Measurements from ENCODE around the gene FGFR4.

The FGFR4 gene

GRCh38 chr5:177095088-177095669 lies 8.5 kb downstream of the FGFR4 start:
- H3K4me3 ChIP-seq (ENCODE audit: low read depth, low read length) = no peak overlapping the region
- DNase-seq (ENCODE audit: low read depth) = no peak
- no peak for TF ChIP-seq CTCF (IDR thresholded peaks at IDR 0.05; ENCODE audit: low read depth, low read length, missing control alignments)

DNA sequence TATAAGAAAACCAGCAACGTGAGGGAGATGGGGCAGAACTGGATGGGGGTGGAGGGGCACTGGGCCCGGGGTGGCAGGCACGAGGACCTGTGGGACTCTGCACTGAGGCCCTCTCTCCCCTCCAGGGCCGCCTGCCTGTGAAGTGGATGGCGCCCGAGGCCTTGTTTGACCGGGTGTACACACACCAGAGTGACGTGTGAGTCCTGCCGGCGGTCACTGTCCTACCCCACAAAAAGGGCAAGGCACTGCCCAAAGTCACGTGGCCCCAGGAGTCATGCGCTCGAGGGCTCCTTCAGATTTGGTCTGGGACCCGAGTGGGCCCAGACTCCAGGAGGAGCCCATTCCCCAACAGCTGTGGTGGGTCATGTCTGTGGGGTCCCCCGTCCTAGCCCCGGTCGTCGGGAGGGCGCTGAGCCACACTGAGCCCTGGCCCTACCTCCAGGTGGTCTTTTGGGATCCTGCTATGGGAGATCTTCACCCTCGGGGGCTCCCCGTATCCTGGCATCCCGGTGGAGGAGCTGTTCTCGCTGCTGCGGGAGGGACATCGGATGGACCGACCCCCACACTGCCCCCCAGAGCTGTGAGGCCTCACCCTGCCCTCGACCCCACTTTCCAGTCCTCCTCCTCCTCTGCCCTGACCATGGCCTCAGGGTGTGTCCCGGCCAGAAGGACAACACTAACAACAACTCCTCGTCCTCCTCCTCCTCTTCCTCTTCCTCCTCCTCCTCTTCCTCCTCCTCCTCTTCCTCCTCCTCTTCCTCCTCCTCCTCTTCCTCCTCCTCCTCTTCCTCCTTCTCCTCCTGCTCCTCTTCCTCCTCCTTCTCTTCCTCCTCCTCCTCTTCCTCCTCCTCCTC lies 9.7 kb downstream of the FGFR4 start:
- no peak for DNase-seq (ENCODE audit: low read depth)
- H3K4me3 ChIP-seq (ENCODE audit: low read depth, low read length) = no peak overlapping the region
- TF ChIP-seq CTCF (IDR thresholded peaks at IDR 0.05; ENCODE audit: low read depth, low read length, missing control alignments) = no peak

GRCh38 chr5:177097016-177097985 lies 10.6 kb downstream of the FGFR4 start:
- no peak overlapping the region for H3K4me3 ChIP-seq (ENCODE audit: low read depth, low read length)
- DNase-seq (ENCODE audit: low read depth) = no peak
- TF ChIP-seq CTCF (IDR thresholded peaks at IDR 0.05; ENCODE audit: low read depth, low read length, missing control alignments) = no peak

GRCh38 chr5:177098120-177098469 lies 11.4 kb downstream of the FGFR4 start:
- no peak for TF ChIP-seq CTCF (IDR thresholded peaks at IDR 0.05; ENCODE audit: low read depth, low read length, missing control alignments)
- H3K4me3 ChIP-seq (ENCODE audit: low read depth, low read length) = no peak overlapping the region
- no peak for DNase-seq (ENCODE audit: low read depth)

- no peak for DNase-seq (ENCODE audit: low read depth)
- no peak overlapping the region for H3K4me3 ChIP-seq (ENCODE audit: low read depth, low read length)
- TF ChIP-seq CTCF (IDR thresholded peaks at IDR 0.05; ENCODE audit: low read depth, low read length, missing control alignments) = no peak
These were observed 11.9 kb downstream of the FGFR4 start for GRCh38 chr5:177098470-177099141.

DNA sequence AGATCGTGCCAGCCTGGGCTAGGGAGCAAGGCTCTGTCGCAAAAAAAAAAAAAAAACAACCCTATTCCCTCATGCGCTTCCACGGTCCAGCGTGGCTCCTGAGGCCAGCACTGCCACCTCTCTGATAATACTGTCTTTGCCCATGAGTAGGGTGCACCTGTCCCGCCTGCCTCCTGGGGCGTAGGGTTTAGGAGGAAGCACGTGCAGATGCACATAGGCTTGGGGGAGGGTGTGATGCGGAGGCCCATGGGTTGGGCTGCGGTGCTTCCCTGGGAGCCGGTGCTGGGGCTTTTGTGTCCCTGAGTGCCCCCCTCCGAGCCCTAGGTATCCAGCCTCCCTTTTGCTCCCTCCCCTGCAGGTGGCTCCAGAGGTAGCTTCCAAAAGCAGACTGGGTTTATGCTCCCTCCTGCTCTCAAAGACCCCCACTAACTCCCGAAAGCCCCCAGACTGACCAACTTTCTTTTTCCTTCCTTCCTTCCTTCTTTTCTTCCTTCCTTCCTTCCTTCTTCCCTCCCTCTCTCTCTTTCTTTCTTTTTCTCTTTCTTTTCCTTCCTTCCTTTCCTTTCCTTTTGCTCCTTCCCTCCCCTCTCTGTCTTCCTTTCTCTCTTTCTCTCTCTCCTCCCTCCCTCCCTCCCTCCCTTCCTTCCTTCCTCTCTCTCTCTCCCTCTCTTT lies 12.8 kb downstream of the FGFR4 start:
- no peak for DNase-seq (ENCODE audit: low read depth)
- TF ChIP-seq CTCF (IDR thresholded peaks at IDR 0.05; ENCODE audit: low read depth, low read length, missing control alignments) = no peak
- no peak overlapping the region for H3K4me3 ChIP-seq (ENCODE audit: low read depth, low read length)
